Measurements from ENCODE around the gene CDH4.
A peak's percentile ranks its signal among the peaks of the same experiment; 100 is the strongest.

Gene CDH4

GRCh38 chr20:61429458-61430227 is 177.6 kb downstream of the CDH4 start (continued):
- TF ChIP-seq ZNF311 (tag by site-specific recombination; IDR thresholded peaks at IDR 0.05; ENCODE audit: borderline replicate concordance) (no peak), KLF8 (tag by site-specific recombination; IDR thresholded peaks at IDR 0.05) (no peak), ZSCAN16 (tag by site-specific recombination; IDR thresholded peaks at IDR 0.05) (no peak), CTCF (tag by site-specific recombination; IDR thresholded peaks at IDR 0.05) (no peak), INSM2 (tag by site-specific recombination; IDR thresholded peaks at IDR 0.05) (no peak), ZNF777 (tag by site-specific recombination; IDR thresholded peaks at IDR 0.05; ENCODE audit: borderline replicate concordance) (no peak), TCF7L2 (IDR thresholded peaks at IDR 0.05; ENCODE audit: borderline replicate concordance, low read depth, low read length) (no peak), ZNF600 (tag by site-specific recombination; IDR thresholded peaks at IDR 0.05) (no peak), EGR2 (tag by site-specific recombination; IDR thresholded peaks at IDR 0.05; ENCODE audit: low read depth) (peak; percentile 100)

GRCh38 chr20:61430228-61430624 is 178.2 kb downstream of the CDH4 start:
- no peak overlapping the region for H3K27ac ChIP-seq (ENCODE audit: extremely low read depth, low read depth, low read length)
- CTCF ChIA-PET = no interaction called here
- TF ChIP-seq ZNF121 (tag by site-specific recombination; IDR thresholded peaks at IDR 0.05) (no peak), TCF7L2 (IDR thresholded peaks at IDR 0.05; ENCODE audit: borderline replicate concordance, low read depth, low read length) (peak; percentile 69; the same call in 1 of the 2 replicates), ZNF292 (tag by site-specific recombination; IDR thresholded peaks at IDR 0.05; ENCODE audit: borderline replicate concordance, low read depth) (no peak), ZNF530 (tag by site-specific recombination; IDR thresholded peaks at IDR 0.05; ENCODE audit: low read depth) (no peak), ZBTB44 (tag by site-specific recombination; IDR thresholded peaks at IDR 0.05) (peak; percentile 71), ZNF561 (tag by site-specific recombination; IDR thresholded peaks at IDR 0.05; ENCODE audit: borderline replicate concordance) (no peak), ZNF843 (tag by site-specific recombination; IDR thresholded peaks at IDR 0.05) (peak; percentile 37; the same call in 1 of the 2 replicates), ZNF549 (tag by site-specific recombination; IDR thresholded peaks at IDR 0.05) (no peak), ZNF449 (tag by site-specific recombination; IDR thresholded peaks at IDR 0.05) (no peak), ZNF629 (tag by site-specific recombination; IDR thresholded peaks at IDR 0.05) (no peak), ZNF660 (tag by site-specific recombination; IDR thresholded peaks at IDR 0.05) (no peak), ZNF600 (tag by site-specific recombination; IDR thresholded peaks at IDR 0.05) (peak; percentile 88), KLF7 (tag by site-specific recombination; IDR thresholded peaks at IDR 0.05; ENCODE audit: borderline replicate concordance) (no peak), KLF9 (tag by site-specific recombination; IDR thresholded peaks at IDR 0.05; ENCODE audit: low read depth) (no peak), REPIN1 (tag by site-specific recombination; IDR thresholded peaks at IDR 0.05; ENCODE audit: low read depth) (no peak), ZBTB20 (tag by site-specific recombination; IDR thresholded peaks at IDR 0.05) (no peak), ZNF341 (tag by site-specific recombination; IDR thresholded peaks at IDR 0.05; ENCODE audit: low read depth) (peak; percentile 51; the same call in 1 of the 2 replicates)
- TF ChIP-seq, protein P1, sequence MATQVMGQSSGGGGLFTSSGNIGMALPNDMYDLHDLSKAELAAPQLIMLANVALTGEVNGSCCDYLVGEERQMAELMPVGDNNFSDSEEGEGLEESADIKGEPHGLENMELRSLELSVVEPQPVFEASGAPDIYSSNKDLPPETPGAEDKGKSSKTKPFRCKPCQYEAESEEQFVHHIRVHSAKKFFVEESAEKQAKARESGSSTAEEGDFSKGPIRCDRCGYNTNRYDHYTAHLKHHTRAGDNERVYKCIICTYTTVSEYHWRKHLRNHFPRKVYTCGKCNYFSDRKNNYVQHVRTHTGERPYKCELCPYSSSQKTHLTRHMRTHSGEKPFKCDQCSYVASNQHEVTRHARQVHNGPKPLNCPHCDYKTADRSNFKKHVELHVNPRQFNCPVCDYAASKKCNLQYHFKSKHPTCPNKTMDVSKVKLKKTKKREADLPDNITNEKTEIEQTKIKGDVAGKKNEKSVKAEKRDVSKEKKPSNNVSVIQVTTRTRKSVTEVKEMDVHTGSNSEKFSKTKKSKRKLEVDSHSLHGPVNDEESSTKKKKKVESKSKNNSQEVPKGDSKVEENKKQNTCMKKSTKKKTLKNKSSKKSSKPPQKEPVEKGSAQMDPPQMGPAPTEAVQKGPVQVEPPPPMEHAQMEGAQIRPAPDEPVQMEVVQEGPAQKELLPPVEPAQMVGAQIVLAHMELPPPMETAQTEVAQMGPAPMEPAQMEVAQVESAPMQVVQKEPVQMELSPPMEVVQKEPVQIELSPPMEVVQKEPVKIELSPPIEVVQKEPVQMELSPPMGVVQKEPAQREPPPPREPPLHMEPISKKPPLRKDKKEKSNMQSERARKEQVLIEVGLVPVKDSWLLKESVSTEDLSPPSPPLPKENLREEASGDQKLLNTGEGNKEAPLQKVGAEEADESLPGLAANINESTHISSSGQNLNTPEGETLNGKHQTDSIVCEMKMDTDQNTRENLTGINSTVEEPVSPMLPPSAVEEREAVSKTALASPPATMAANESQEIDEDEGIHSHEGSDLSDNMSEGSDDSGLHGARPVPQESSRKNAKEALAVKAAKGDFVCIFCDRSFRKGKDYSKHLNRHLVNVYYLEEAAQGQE (tag by site-specific recombination; IDR thresholded peaks at IDR 0.05) = no peak

More at GRCh38 chr20:61430228-61430624, 178.2 kb downstream of the CDH4 start:
- Histone ChIP-seq H3K4me1 (ENCODE audit: control insufficient read depth, insufficient read depth, low read length) (peaks cover 16% of the 10 kb centered on the region), H3K9me3 (ENCODE audit: control insufficient read depth, insufficient read depth, low read depth, low read length) (no peaks in the 10 kb centered on the region), H3K36me3 (ENCODE audit: control insufficient read depth in 2 of 2, insufficient read depth in 1 of 2, low read length in 2 of 2) (no peaks in the 10 kb centered on the region), H3K4me3 (ENCODE audit: low read depth, low read length) (no peak overlapping the region)
- POLR2A ChIA-PET = no interaction called here
